MCF 10A (cell line): ENCODE results near the gene TIAM2. TPM values are rescaled to one million over a fixed set of nuclear protein-coding genes. Genes with fewer than 3 reads are reported as not detected.

ENCODE experiments used
- Bru-seq: library from RNA; stranded (reverse); fragments of 400-500 nt; gene quantifications from one replicate; lab custom pipeline; 2021; lab: Mats Ljungman, UMichigan
- BruChase-seq, 2 experiments: library from RNA; stranded (reverse); fragments of 400-500 nt; gene quantifications; one replicate each; lab custom pipeline; 2021; lab: Mats Ljungman, UMichigan
- BruUV-seq: library from RNA; stranded (reverse); fragments of 400-500 nt; replicated peaks from 2 replicates; lab custom pipeline; 2021; lab: Mats Ljungman, UMichigan
- CTCF ChIA-PET: fragments of 300-600 bp; sonication (Branson Sonifier 250); formaldehyde crosslinking; extraction: SDS; loops from one replicate; lab custom pipeline; 2021; ENCODE audit warnings: antibody characterized with exemption, inconsistent platforms; lab: Yijun Ruan, JAX
- POLR2A ChIA-PET: fragments of 300-600, 350-650 bp; sonication (Branson Sonifier 250); formaldehyde crosslinking; extraction: SDS; loops from one replicate; lab custom pipeline; 2020; ENCODE audit warnings: antibody characterized with exemption, inconsistent platforms; lab: Yijun Ruan, JAX
- DNase-seq: peaks from one replicate; pipeline ENCODE4 v3.0.0-alpha.2; 2018; ENCODE audit not compliant: unreplicated experiment
- H3K27ac Mint-ChIP-seq: one replicate; pipeline ENCODE4 v1.8.0; 2022; ENCODE audit warnings: mild to moderate bottlenecking, low read depth, mixed read lengths; ENCODE audit not compliant: unreplicated experiment
- H3K27me3 Mint-ChIP-seq: one replicate; pipeline ENCODE4 v1.8.0; 2022; ENCODE audit warnings: mixed read lengths; ENCODE audit not compliant: insufficient read depth, unreplicated experiment
- H3K36me3 Mint-ChIP-seq: one replicate; pipeline ENCODE4 v1.8.0; 2022; ENCODE audit warnings: mild to moderate bottlenecking, moderate library complexity, mixed read lengths; ENCODE audit not compliant: insufficient read depth, unreplicated experiment
- H3K4me1 Mint-ChIP-seq: one replicate; pipeline ENCODE4 v1.8.0; 2022; ENCODE audit warnings: mixed read lengths; ENCODE audit not compliant: insufficient read depth, unreplicated experiment
- H3K4me3 Mint-ChIP-seq: one replicate; pipeline ENCODE4 v1.8.0; 2022; ENCODE audit warnings: mild to moderate bottlenecking, moderate library complexity, mixed read lengths; ENCODE audit not compliant: unreplicated experiment
- H3K9me3 Mint-ChIP-seq: one replicate; pipeline ENCODE4 v1.8.0; 2022; ENCODE audit warnings: mixed read lengths; ENCODE audit not compliant: unreplicated experiment
- intact Hi-C: fragments of 100-400 bp; cut with micrococcal nuclease; formaldehyde crosslinking; loops from 2 replicates; pipeline ENCODE4 v1.14.1; 2022
- long read RNA-seq: library from polyadenylated mRNA; stranded (forward); transcript quantifications from one replicate; pipeline ENCODE4 v2.0.0, GENCODE V29; 2022
- total RNA-seq: library from RNA; stranded (reverse); gene quantifications from 2 replicates; pipeline ENCODE4 v1.2.3, GENCODE V29; 2022
- TF ChIP-seq, protein P1 (sequence below): fragments of 200-600 bp; IDR thresholded peaks from one replicate; pipeline ENCODE4 v1.8.0; 2022; ENCODE audit warnings: antibody characterized with exemption, mild to moderate bottlenecking; ENCODE audit not compliant: unreplicated experiment

The TIAM2 gene
- 3.1 and 4.8 TPM in 2 replicates for total RNA-seq
- Bru-seq, nascent RNA, result percentile 60 among the genes with signal in this experiment
- BruChase-seq, experiment 1, labeled RNA remaining after a 6-hour chase, result percentile 62 among the genes with signal in this experiment
- BruChase-seq, experiment 2, labeled RNA remaining after a 2-hour chase, result percentile 59 among the genes with signal in this experiment
- long read RNA-seq, partial matches to known transcripts, result 0 of 9 reads
- long read RNA-seq, other reads (novel, unspliced or antisense), result 8 of 9 reads

DNA sequence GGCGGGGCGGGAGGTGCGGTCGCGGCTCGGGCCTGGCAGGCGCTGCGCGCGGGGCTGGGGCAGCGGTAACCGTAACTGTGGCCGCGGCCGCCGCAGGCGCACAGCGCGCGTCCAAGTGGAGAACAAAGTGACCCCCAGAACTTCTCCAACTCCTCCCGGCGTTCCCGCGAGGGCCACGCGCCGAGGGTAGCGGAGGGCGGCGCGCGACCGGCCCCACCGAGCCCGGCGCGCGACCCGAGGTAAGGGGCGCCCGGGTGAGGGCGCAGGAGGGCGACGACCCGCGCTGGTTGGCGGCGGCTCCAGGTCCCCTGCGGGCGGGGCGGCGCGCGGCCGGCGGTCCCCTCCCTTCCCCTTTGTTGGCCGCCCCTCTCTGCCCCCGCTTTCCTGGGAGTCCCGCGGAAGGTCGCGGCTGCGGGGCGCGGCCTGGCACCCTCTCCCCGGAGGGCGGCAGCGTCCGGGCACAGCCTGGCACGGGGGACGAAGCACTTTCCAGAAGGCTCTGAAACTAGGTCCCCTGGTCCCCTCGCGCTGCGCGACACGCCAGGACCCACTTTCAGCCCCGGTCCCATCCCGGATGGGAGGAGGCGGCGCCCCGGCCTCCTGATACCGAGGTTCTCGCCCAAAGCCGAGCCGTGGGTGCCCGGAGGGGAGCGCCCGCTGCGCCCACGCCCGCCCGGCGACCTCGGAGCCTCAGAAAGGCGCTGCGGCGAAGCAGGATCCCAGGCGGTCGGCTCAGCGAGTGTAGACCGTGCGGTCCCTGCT, at the start of gene TIAM2:
TSS of gene TIAM2 (plus strand) at position 62 of the 762 bp plus-strand sequence. CDS start 133,909 bp downstream, outside the sequence.
- TF ChIP-seq, protein P1, sequence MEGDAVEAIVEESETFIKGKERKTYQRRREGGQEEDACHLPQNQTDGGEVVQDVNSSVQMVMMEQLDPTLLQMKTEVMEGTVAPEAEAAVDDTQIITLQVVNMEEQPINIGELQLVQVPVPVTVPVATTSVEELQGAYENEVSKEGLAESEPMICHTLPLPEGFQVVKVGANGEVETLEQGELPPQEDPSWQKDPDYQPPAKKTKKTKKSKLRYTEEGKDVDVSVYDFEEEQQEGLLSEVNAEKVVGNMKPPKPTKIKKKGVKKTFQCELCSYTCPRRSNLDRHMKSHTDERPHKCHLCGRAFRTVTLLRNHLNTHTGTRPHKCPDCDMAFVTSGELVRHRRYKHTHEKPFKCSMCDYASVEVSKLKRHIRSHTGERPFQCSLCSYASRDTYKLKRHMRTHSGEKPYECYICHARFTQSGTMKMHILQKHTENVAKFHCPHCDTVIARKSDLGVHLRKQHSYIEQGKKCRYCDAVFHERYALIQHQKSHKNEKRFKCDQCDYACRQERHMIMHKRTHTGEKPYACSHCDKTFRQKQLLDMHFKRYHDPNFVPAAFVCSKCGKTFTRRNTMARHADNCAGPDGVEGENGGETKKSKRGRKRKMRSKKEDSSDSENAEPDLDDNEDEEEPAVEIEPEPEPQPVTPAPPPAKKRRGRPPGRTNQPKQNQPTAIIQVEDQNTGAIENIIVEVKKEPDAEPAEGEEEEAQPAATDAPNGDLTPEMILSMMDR, result no peak
- H3K4me3 Mint-ChIP-seq, result no peak within 1 kb of the TSS
- no peaks in the 10 kb centered on the region for H3K9me3 Mint-ChIP-seq
- intact Hi-C loops, result no loop called here
- no peak within 1 kb of the TSS for H3K27ac Mint-ChIP-seq
- POLR2A ChIA-PET, result no interaction called here
- H3K4me1 Mint-ChIP-seq, result peaks cover 12% of the 10 kb centered on the region
- H3K36me3 Mint-ChIP-seq, result no peaks in the 10 kb centered on the region
- CTCF ChIA-PET, result no interaction called here
- H3K27me3 Mint-ChIP-seq, result no peaks in the 10 kb centered on the region
- BruUV-seq, result no TSS peak
- no peak for DNase-seq

DNA sequence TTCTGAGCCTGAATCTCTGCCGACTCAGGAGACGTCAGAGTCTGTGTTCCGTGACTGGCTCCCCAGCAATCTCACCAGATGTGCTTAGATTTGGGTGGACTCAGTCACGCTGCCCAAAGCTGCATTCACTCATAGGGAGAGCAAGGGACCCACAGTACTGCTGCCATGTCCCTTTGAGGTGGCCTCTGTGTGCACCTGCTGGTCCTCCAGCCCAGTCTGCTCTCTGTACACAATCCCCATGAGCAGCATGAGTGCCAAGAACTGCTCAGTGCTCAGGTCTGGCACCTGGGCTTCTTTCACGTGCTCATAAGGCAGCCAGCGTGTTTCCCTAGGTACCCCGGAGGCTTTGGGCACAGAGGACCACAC, 44.2 kb upstream of the TIAM2 start:
- no peaks in the 10 kb centered on the region for H3K27me3 Mint-ChIP-seq
- intact Hi-C loops, result no loop called here
- no peaks in the 10 kb centered on the region for H3K9me3 Mint-ChIP-seq
- H3K27ac Mint-ChIP-seq, result no peak overlapping the region
- no TSS peak for BruUV-seq
- ChIA-PET POLR2A (no interaction called here), CTCF (interaction anchor here (2.6 kb wide), 1 partner anchor 23 kb away, joined by 7 read pairs; no protein-coding TSS in a partner anchor)
- peaks cover 10% of the 10 kb centered on the region for H3K4me1 Mint-ChIP-seq
- DNase-seq, result no peak
- TF ChIP-seq, protein P1, result no peak
- no peak overlapping the region for H3K4me3 Mint-ChIP-seq
- no peaks in the 10 kb centered on the region for H3K36me3 Mint-ChIP-seq

DNA sequence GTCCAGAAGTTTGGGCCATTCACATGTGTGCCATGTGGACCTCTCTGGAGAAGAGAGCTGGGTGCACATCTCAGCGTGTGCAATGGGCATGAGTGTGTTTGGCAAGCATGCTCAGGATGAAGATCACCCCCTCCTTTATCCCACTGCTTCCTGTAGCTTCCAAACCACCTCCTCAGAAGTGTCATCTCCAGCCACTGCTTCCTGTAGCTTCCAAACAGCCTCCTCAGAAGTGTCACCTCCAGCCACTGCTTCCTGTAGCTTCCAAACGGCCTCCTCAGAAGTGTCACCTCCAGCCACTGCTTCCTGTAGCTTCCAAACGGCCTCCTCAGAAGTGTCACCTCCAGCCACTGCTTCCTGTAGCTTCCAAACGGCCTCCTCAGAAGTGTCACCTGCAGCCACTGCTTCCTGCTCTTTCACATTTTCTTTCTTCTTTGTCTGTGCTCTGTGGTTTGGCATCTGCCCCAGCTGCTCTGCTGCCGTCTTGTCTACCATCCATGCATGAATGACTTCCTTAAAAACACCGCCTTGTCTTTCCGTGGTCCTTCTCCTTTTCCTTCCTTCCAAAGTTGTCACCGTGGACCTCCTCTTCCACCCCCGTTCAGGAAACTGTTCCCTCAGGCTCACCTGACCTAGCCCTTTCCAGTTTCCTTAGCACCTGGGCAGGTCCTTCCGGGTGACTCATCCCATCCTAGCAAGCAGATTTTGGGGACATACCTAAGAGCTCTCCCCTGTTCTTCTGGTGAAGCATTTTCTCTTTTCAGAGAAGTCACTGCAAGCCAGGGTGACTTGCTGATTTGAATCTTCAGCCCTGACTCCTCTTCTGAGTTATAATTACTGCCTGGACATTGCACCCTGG, 43.5 kb upstream of the TIAM2 start:
- DNase-seq, result peak; percentile 35
- H3K36me3 Mint-ChIP-seq, result no peaks in the 10 kb centered on the region
- POLR2A ChIA-PET, result interaction anchor here (1.3 kb wide), 1 partner anchor 11 kb away, joined by 3 read pairs; no protein-coding TSS in a partner anchor
- TF ChIP-seq, protein P1, result no peak
- peaks cover 10% of the 10 kb centered on the region for H3K4me1 Mint-ChIP-seq
- BruUV-seq, result no TSS peak
- H3K27me3 Mint-ChIP-seq, result no peaks in the 10 kb centered on the region
- no peak overlapping the region for H3K4me3 Mint-ChIP-seq
- CTCF ChIA-PET, result interaction anchor here (2.6 kb wide), 1 partner anchor 23 kb away, joined by 7 read pairs; no protein-coding TSS in a partner anchor
- H3K9me3 Mint-ChIP-seq, result no peaks in the 10 kb centered on the region
- no peak overlapping the region for H3K27ac Mint-ChIP-seq
- intact Hi-C loops, result no loop called here
